H9 (cell line): ENCODE results near the gene EPS8L3. TPM values are rescaled to one million over a fixed set of nuclear protein-coding genes. Genes with fewer than 3 reads are reported as not detected.

Experiments
- DNase-seq: peaks from one replicate; pipeline ENCODE4 v3.0.0-alpha.2; 2017
- H2AFZ ChIP-seq: one replicate; pipeline ENCODE4 v1.6.1; 2013; ENCODE audit warnings: mild to moderate bottlenecking, low read length, control low read depth, moderate library complexity
- H2AK5ac ChIP-seq: 2 replicates; pipeline ENCODE4 v1.6.1; 2013; ENCODE audit warnings: low read length, control low read depth, mixed read lengths; ENCODE audit not compliant: insufficient read length
- H2BK120ac ChIP-seq: one replicate; pipeline ENCODE4 v1.6.1; 2013; ENCODE audit warnings: low read depth, mild to moderate bottlenecking, low read length, control low read depth, inconsistent platforms; ENCODE audit not compliant: poor library complexity, severe bottlenecking
- H2BK12ac ChIP-seq: 2 replicates; pipeline ENCODE4 v1.6.1; 2013; ENCODE audit warnings: low read length, control low read depth, mixed read lengths, low read depth; ENCODE audit not compliant: insufficient read length
- H2BK15ac ChIP-seq: 2 replicates; pipeline ENCODE4 v1.6.1; 2013; ENCODE audit warnings: low read depth, low read length, control low read depth
- H2BK20ac ChIP-seq: one replicate; pipeline ENCODE4 v1.6.1; 2013; ENCODE audit warnings: low read depth, mild to moderate bottlenecking, low read length, control low read depth, inconsistent platforms; ENCODE audit not compliant: poor library complexity, severe bottlenecking
- H2BK5ac ChIP-seq: 2 replicates; pipeline ENCODE4 v1.6.1; 2013; ENCODE audit warnings: low read length, control low read depth, mixed read lengths; ENCODE audit not compliant: insufficient read length
- H3K14ac ChIP-seq: 2 replicates; pipeline ENCODE4 v1.6.1; 2013; ENCODE audit warnings: low read length, control low read depth; ENCODE audit not compliant: insufficient read depth
- H3K18ac ChIP-seq: 2 replicates; pipeline ENCODE4 v1.6.1; 2013; ENCODE audit warnings: low read depth, mild to moderate bottlenecking, mixed read lengths, low read length, control low read depth; ENCODE audit not compliant: insufficient read length
- H3K23ac ChIP-seq: 2 replicates; pipeline ENCODE4 v1.6.1; 2013; ENCODE audit warnings: low read length, control low read depth, mixed read lengths, low read depth; ENCODE audit not compliant: insufficient read length
- H3K23me2 ChIP-seq: 2 replicates; pipeline ENCODE4 v1.6.1; 2013; ENCODE audit warnings: low read depth, mild to moderate bottlenecking, mixed read lengths, low read length, control low read depth; ENCODE audit not compliant: insufficient read length, poor library complexity, severe bottlenecking
- H3K27ac ChIP-seq: 2 replicates; pipeline ENCODE4 v1.5.1; 2013; ENCODE audit warnings: low read length, control low read depth, mixed read lengths, low read depth; ENCODE audit not compliant: insufficient read length
- H3K27me3 ChIP-seq: 2 replicates; pipeline ENCODE4 v1.6.1; 2013; ENCODE audit warnings: low read length, control low read depth, inconsistent platforms; ENCODE audit not compliant: insufficient read depth
- H3K4ac ChIP-seq: 2 replicates; pipeline ENCODE4 v1.6.1; 2013; ENCODE audit warnings: low read depth, mild to moderate bottlenecking, control low read depth, inconsistent platforms, low read length, moderate library complexity
- H3K4me1 ChIP-seq: 2 replicates; pipeline ENCODE4 v1.6.1; 2013; ENCODE audit warnings: low read length, control low read depth, inconsistent platforms; ENCODE audit not compliant: insufficient read depth
- H3K4me2 ChIP-seq: 2 replicates; pipeline ENCODE4 v1.6.1; 2013; ENCODE audit warnings: low read length, control low read depth, mixed read lengths; ENCODE audit not compliant: insufficient read length, insufficient read depth
- H3K56ac ChIP-seq: 2 replicates; pipeline ENCODE4 v1.6.1; 2013; ENCODE audit warnings: low read depth, mild to moderate bottlenecking, mixed read lengths, low read length, control low read depth; ENCODE audit not compliant: insufficient read length
- H3K79me1 ChIP-seq: 2 replicates; pipeline ENCODE4 v1.6.1; 2013; ENCODE audit warnings: low read depth, mild to moderate bottlenecking, moderate library complexity, low read length, control low read depth, inconsistent platforms; ENCODE audit not compliant: insufficient read depth, poor library complexity, severe bottlenecking
- H3K79me2 ChIP-seq: 2 replicates; pipeline ENCODE4 v1.6.1; 2013; ENCODE audit warnings: low read length, control low read depth, inconsistent platforms; ENCODE audit not compliant: insufficient read depth
- H3K9ac ChIP-seq: 2 replicates; pipeline ENCODE4 v1.6.1; 2013; ENCODE audit warnings: low read length, control low read depth, mixed read lengths; ENCODE audit not compliant: insufficient read length; ENCODE audit errors: extremely low read depth
- H3K9me3 ChIP-seq: one replicate; pipeline ENCODE4 v1.6.1; 2013; ENCODE audit warnings: low read depth, low read length, inconsistent platforms; ENCODE audit not compliant: control insufficient read depth
- H3T11ph ChIP-seq: one replicate; pipeline ENCODE4 v1.6.1; 2013; ENCODE audit warnings: mild to moderate bottlenecking, low read length, control low read depth, inconsistent platforms
- H4K20me1 ChIP-seq: one replicate; pipeline ENCODE4 v1.6.1; 2013; ENCODE audit not compliant: control insufficient read depth, insufficient read length, insufficient read depth
- H4K5ac ChIP-seq: 2 replicates; pipeline ENCODE4 v1.6.1; 2013; ENCODE audit warnings: low read depth, mild to moderate bottlenecking, mixed read lengths, low read length, control low read depth; ENCODE audit not compliant: insufficient read length
- H4K8ac ChIP-seq: replicated peaks from 2 replicates; pipeline ENCODE4 v1.6.1; 2013; ENCODE audit warnings: low read length, control low read depth, mixed read lengths, low read depth; ENCODE audit not compliant: insufficient read length
- H4K91ac ChIP-seq: 2 replicates; pipeline ENCODE4 v1.6.1; 2013; ENCODE audit warnings: low read depth, mild to moderate bottlenecking, moderate library complexity, mixed read lengths, low read length, control low read depth; ENCODE audit not compliant: insufficient read length
- H3K27ac Mint-ChIP-seq, 3 experiments: 2 replicates in 2 of 3; 3 replicates in 1 of 3; pipeline ENCODE4 v1.8.0; 2020 to 2021; ENCODE audit warnings: mixed read lengths in 3 of 3, mild to moderate bottlenecking in 1 of 3, moderate library complexity in 1 of 3
- H3K27me3 Mint-ChIP-seq: 2 replicates; pipeline ENCODE4 v1.8.0; 2021; ENCODE audit warnings: low read depth, mild to moderate bottlenecking, moderate library complexity, mixed read lengths
- H3K36me3 Mint-ChIP-seq, 3 experiments: 2 replicates in 2 of 3; 3 replicates in 1 of 3; pipeline ENCODE4 v1.8.0; 2020 to 2021; ENCODE audit warnings: low read depth in 3 of 3, mixed read lengths in 3 of 3; ENCODE audit not compliant: insufficient read depth in 1 of 3
- H3K4me1 Mint-ChIP-seq, 2 experiments: 2 replicates each; pipeline ENCODE4 v1.8.0; 2020; ENCODE audit warnings: mixed read lengths in 2 of 2
- H3K4me3 Mint-ChIP-seq, 2 experiments: 2 replicates in 1 of 2; 3 replicates in 1 of 2; pipeline ENCODE4 v1.8.0; 2020 to 2021; ENCODE audit warnings: mild to moderate bottlenecking in 2 of 2, mixed read lengths in 2 of 2, moderate library complexity in 1 of 2
- H3K9me3 Mint-ChIP-seq, 2 experiments: 2 replicates in 1 of 2; 3 replicates in 1 of 2; pipeline ENCODE4 v1.8.0; 2020; ENCODE audit warnings: mild to moderate bottlenecking in 2 of 2, mixed read lengths in 2 of 2, moderate library complexity in 1 of 2
- WGBS: extraction: QIAGEN DNeasy Blood & Tissue Kit; methylation state at CpG from one replicate; pipeline ENCODE4 v1.1.7; 2013; ENCODE audit warnings: missing lambda C conversion rate, low lambda C conversion rate, mixed read lengths; ENCODE audit not compliant: insufficient read length; ENCODE audit errors: extremely low coverage; 5-methylcytosine and 5-hydroxymethylcytosine counted together
- total RNA-seq: library from RNA; stranded (reverse); gene quantifications from 2 replicates; pipeline ENCODE4 v1.2.1, GENCODE V29; 2021
- TF ChIP-seq, protein P1 (sequence below): fragments of 200-600 bp; sonication (generic); conservative IDR thresholded peaks from 3 replicates; pipeline ENCODE4 v1.8.0; 2021; ENCODE audit warnings: antibody characterized with exemption, mild to moderate bottlenecking

EPS8L3 gene
- total RNA-seq, 1 experiment from 2014 or later: not detected

DNA sequence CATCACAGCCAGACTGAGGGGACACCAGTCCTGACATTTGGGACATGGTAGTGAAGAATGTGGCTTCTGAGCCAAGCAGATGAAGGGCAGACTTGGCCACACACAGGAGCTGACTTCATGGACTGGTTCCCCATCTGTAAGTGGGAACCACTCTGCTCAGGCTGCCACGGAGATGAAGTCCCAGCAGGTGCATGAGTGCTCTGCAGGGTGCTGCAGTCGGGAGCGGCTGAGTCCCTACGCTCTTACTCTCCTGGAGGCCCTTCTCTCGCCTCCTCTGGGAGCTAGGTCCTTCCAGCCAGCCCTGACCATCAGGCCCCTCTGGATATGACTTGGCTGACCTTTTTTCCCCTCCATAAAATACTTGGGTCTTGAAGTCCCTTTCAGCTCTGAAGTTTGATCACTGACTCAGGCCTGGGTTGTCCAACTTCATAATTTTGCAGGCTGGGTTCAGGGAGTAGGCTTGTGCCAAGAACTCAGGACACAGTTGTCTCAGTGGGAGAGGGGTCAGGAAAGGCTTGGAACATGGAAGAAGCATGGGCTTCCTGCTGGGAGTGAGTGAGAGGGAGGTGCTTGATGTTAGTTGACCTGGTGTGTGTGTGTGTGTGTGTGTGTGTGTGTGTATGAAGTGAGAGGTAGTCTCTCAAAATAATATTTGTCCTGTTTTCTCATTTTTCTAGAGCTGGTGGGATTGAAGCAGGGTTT lies 21.0 kb upstream of the EPS8L3 start:
- no peak overlapping the region for H3K56ac ChIP-seq
- no peak overlapping the region for H3K4me3 Mint-ChIP-seq
- no peak overlapping the region for H3K9ac ChIP-seq
- H4K91ac ChIP-seq: no peak overlapping the region
- H3K27me3 Mint-ChIP-seq: peaks cover 2% of the 10 kb centered on the region; the same call in 1 of the 2 replicates
- H3K23ac ChIP-seq: no peak overlapping the region
- no peak overlapping the region for H3K27ac Mint-ChIP-seq
- no peak overlapping the region for H2AK5ac ChIP-seq
- H3K9me3 Mint-ChIP-seq: peaks cover 2 to 7% of the 10 kb centered on the region in 2 experiments; a peak in 3 of 5 replicates
- H3K9me3 ChIP-seq: no peaks in the 10 kb centered on the region
- H3K36me3 Mint-ChIP-seq: peaks cover 0 to 8% (median 0%) of the 10 kb centered on the region in 3 experiments; a peak in 4 of 7 replicates
- H3K4ac ChIP-seq: no peak overlapping the region
- no peak overlapping the region for H4K5ac ChIP-seq
- no peaks in the 10 kb centered on the region for H3K79me2 ChIP-seq
- H4K8ac ChIP-seq: no peak overlapping the region
- H3K4me2 ChIP-seq: no peak overlapping the region
- no peak for DNase-seq
- no CpG with 5 or more reads among the region's 5 CpGs for WGBS
- H3K27ac ChIP-seq: no peak overlapping the region
- no peak overlapping the region for H2BK15ac ChIP-seq
- no peaks in the 10 kb centered on the region for H3K27me3 ChIP-seq
- H3K79me1 ChIP-seq: no peaks in the 10 kb centered on the region
- no peak overlapping the region for H2BK5ac ChIP-seq
- H2BK12ac ChIP-seq: no peak overlapping the region
- H3K4me1 ChIP-seq: 0 out of 2 replicates have a peak, but pooled peaks cover 2% of the 10 kb centered on the region
- TF ChIP-seq, protein P1, sequence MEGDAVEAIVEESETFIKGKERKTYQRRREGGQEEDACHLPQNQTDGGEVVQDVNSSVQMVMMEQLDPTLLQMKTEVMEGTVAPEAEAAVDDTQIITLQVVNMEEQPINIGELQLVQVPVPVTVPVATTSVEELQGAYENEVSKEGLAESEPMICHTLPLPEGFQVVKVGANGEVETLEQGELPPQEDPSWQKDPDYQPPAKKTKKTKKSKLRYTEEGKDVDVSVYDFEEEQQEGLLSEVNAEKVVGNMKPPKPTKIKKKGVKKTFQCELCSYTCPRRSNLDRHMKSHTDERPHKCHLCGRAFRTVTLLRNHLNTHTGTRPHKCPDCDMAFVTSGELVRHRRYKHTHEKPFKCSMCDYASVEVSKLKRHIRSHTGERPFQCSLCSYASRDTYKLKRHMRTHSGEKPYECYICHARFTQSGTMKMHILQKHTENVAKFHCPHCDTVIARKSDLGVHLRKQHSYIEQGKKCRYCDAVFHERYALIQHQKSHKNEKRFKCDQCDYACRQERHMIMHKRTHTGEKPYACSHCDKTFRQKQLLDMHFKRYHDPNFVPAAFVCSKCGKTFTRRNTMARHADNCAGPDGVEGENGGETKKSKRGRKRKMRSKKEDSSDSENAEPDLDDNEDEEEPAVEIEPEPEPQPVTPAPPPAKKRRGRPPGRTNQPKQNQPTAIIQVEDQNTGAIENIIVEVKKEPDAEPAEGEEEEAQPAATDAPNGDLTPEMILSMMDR: no peak
- no peaks in the 10 kb centered on the region for H4K20me1 ChIP-seq
- H2BK20ac ChIP-seq: no peak overlapping the region
- H3T11ph ChIP-seq: no peak overlapping the region
- no peak overlapping the region for H3K14ac ChIP-seq
- H3K23me2 ChIP-seq: no peaks in the 10 kb centered on the region
- no peak overlapping the region for H2AFZ ChIP-seq
- peaks cover 26 to 34% of the 10 kb centered on the region in 2 experiments for H3K4me1 Mint-ChIP-seq
- H2BK120ac ChIP-seq: no peak overlapping the region
- no peak overlapping the region for H3K18ac ChIP-seq
